Measurements from ENCODE around the gene CDC42EP3. TPM values are rescaled to one million over a fixed set of nuclear protein-coding genes. Genes with fewer than 3 reads are reported as not detected.

The CDC42EP3 gene
- total RNA-seq, 1 experiment from 2014 or later: 50.8 TPM

GRCh38 chr2:37657471-37657870 is 14.0 kb downstream of the CDC42EP3 start:
- Histone ChIP-seq H3K9me3 (replicated peaks) (no peaks in the 10 kb centered on the region), H3K36me3 (peaks cover 62% of the 10 kb centered on the region), H3K27me3 (replicated peaks) (no peaks in the 10 kb centered on the region), H3K4me3 (no peak overlapping the region), H3K27ac (peak overlapping the region; percentile 95), H3K4me1 (replicated peaks) (peaks cover 76% of the 10 kb centered on the region)
- DNase-seq (ENCODE audit: low read depth in 1 of 2, low spot score in 2 of 2): no peak

GRCh38 chr2:37656512-37657423 is 14.7 kb downstream of the CDC42EP3 start:
- peak overlapping the region; percentile 95 for H3K27ac ChIP-seq
- peaks cover 59% of the 10 kb centered on the region for H3K36me3 ChIP-seq
- peak; percentile 71 to 83 for DNase-seq (ENCODE audit: low read depth in 1 of 2, low spot score in 2 of 2)

GRCh38 chr2:37654932-37655841 is 16.3 kb downstream of the CDC42EP3 start:
- 0 out of 2 replicates have a peak overlapping the region, but pooled peaks have one; percentile 18 for H3K27ac ChIP-seq
- no peaks in the 10 kb centered on the region for H3K27me3 ChIP-seq (replicated peaks)
- no peaks in the 10 kb centered on the region for H3K9me3 ChIP-seq (replicated peaks)
- peaks cover 82% of the 10 kb centered on the region for H3K4me1 ChIP-seq (replicated peaks)
- no peak overlapping the region for H3K4me3 ChIP-seq
- DNase-seq (ENCODE audit: low read depth in 1 of 2, low spot score in 2 of 2): no peak
- peaks cover 64% of the 10 kb centered on the region for H3K36me3 ChIP-seq

More at GRCh38 chr2:37656512-37657423, 14.7 kb downstream of the CDC42EP3 start:
- peaks cover 81% of the 10 kb centered on the region for H3K4me1 ChIP-seq (replicated peaks)
- H3K27me3 ChIP-seq (replicated peaks): no peaks in the 10 kb centered on the region
- H3K4me3 ChIP-seq: no peak overlapping the region
- no peaks in the 10 kb centered on the region for H3K9me3 ChIP-seq (replicated peaks)

GRCh38 chr2:37654419-37654818 is 17.0 kb downstream of the CDC42EP3 start:
- peaks cover 60% of the 10 kb centered on the region for H3K36me3 ChIP-seq

GRCh38 chr2:37653805-37654378 is 17.6 kb downstream of the CDC42EP3 start:
- no peak for DNase-seq (ENCODE audit: low read depth in 1 of 2, low spot score in 2 of 2)
- H3K9me3 ChIP-seq (replicated peaks): no peaks in the 10 kb centered on the region
- peaks cover 60% of the 10 kb centered on the region for H3K36me3 ChIP-seq
- no peaks in the 10 kb centered on the region for H3K27me3 ChIP-seq (replicated peaks)
- peaks cover 70% of the 10 kb centered on the region for H3K4me1 ChIP-seq (replicated peaks)
- no peak overlapping the region for H3K4me3 ChIP-seq
- H3K27ac ChIP-seq: no peak overlapping the region

More at GRCh38 chr2:37654419-37654818, 17.0 kb downstream of the CDC42EP3 start:
- Histone ChIP-seq H3K9me3 (replicated peaks) (no peaks in the 10 kb centered on the region), H3K27me3 (replicated peaks) (no peaks in the 10 kb centered on the region), H3K4me3 (no peak overlapping the region), H3K27ac (no peak overlapping the region), H3K4me1 (replicated peaks) (peaks cover 74% of the 10 kb centered on the region)
- DNase-seq (ENCODE audit: low read depth in 1 of 2, low spot score in 2 of 2): no peak

GRCh38 chr2:37653093-37653492 is 18.3 kb downstream of the CDC42EP3 start:
- peaks cover 61% of the 10 kb centered on the region for H3K36me3 ChIP-seq

GRCh38 chr2:37652199-37652640 is 19.2 kb downstream of the CDC42EP3 start:
- Histone ChIP-seq H3K36me3 (peaks cover 64% of the 10 kb centered on the region), H3K4me3 (no peak overlapping the region), H3K27ac (peak overlapping the region; percentile 3; the same call in 1 of the 2 replicates), H3K4me1 (replicated peaks) (peaks cover 62% of the 10 kb centered on the region), H3K27me3 (replicated peaks) (no peaks in the 10 kb centered on the region), H3K9me3 (replicated peaks) (no peaks in the 10 kb centered on the region)
- peak; percentile 71 to 83 for DNase-seq (ENCODE audit: low read depth in 1 of 2, low spot score in 2 of 2)

More at GRCh38 chr2:37653093-37653492, 18.3 kb downstream of the CDC42EP3 start:
- Histone ChIP-seq H3K4me3 (no peak overlapping the region), H3K9me3 (replicated peaks) (no peaks in the 10 kb centered on the region), H3K27ac (peak overlapping the region; percentile 3; the same call in 1 of the 2 replicates), H3K4me1 (replicated peaks) (peaks cover 70% of the 10 kb centered on the region), H3K27me3 (replicated peaks) (no peaks in the 10 kb centered on the region)
- no peak for DNase-seq (ENCODE audit: low read depth in 1 of 2, low spot score in 2 of 2)

GRCh38 chr2:37650548-37651093 is 20.8 kb downstream of the CDC42EP3 start:
- no peak overlapping the region for H3K27ac ChIP-seq
- no peak overlapping the region for H3K4me3 ChIP-seq
- DNase-seq (ENCODE audit: low read depth in 1 of 2, low spot score in 2 of 2): no peak
- H3K27me3 ChIP-seq (replicated peaks): no peaks in the 10 kb centered on the region
- H3K36me3 ChIP-seq: peaks cover 71% of the 10 kb centered on the region
- H3K9me3 ChIP-seq (replicated peaks): no peaks in the 10 kb centered on the region
- peaks cover 52% of the 10 kb centered on the region for H3K4me1 ChIP-seq (replicated peaks)

- Histone ChIP-seq H3K27ac (no peak overlapping the region), H3K36me3 (peaks cover 71% of the 10 kb centered on the region), H3K4me1 (replicated peaks) (peaks cover 51% of the 10 kb centered on the region)
Measured at GRCh38 chr2:37649518-37649917, 21.9 kb downstream of the CDC42EP3 start.

GRCh38 chr2:37648331-37649011 is 23.0 kb downstream of the CDC42EP3 start:
- DNase-seq (ENCODE audit: low read depth in 1 of 2, low spot score in 2 of 2): no peak
- no peak overlapping the region for H3K27ac ChIP-seq
- H3K9me3 ChIP-seq (replicated peaks): no peaks in the 10 kb centered on the region
- no peaks in the 10 kb centered on the region for H3K27me3 ChIP-seq (replicated peaks)
- peaks cover 43% of the 10 kb centered on the region for H3K4me1 ChIP-seq (replicated peaks)
- H3K4me3 ChIP-seq: no peak overlapping the region
- H3K36me3 ChIP-seq: peaks cover 74% of the 10 kb centered on the region

More at GRCh38 chr2:37649518-37649917, 21.9 kb downstream of the CDC42EP3 start:
- Histone ChIP-seq H3K27me3 (replicated peaks) (no peaks in the 10 kb centered on the region), H3K4me3 (no peak overlapping the region), H3K9me3 (replicated peaks) (no peaks in the 10 kb centered on the region)
- no peak for DNase-seq (ENCODE audit: low read depth in 1 of 2, low spot score in 2 of 2)

GRCh38 chr2:37647971-37648330 is 23.5 kb downstream of the CDC42EP3 start:
- Histone ChIP-seq H3K27me3 (replicated peaks) (no peaks in the 10 kb centered on the region), H3K4me1 (replicated peaks) (peaks cover 39% of the 10 kb centered on the region), H3K27ac (no peak overlapping the region), H3K4me3 (no peak overlapping the region), H3K36me3 (peaks cover 74% of the 10 kb centered on the region), H3K9me3 (replicated peaks) (no peaks in the 10 kb centered on the region)
- DNase-seq (ENCODE audit: low read depth in 1 of 2, low spot score in 2 of 2): no peak

- no peaks in the 10 kb centered on the region for H3K9me3 ChIP-seq (replicated peaks)
- peaks cover 43% of the 10 kb centered on the region for H3K4me1 ChIP-seq (replicated peaks)
- peak overlapping the region; percentile 22 for H3K27ac ChIP-seq
- H3K4me3 ChIP-seq: no peak overlapping the region
- no peaks in the 10 kb centered on the region for H3K27me3 ChIP-seq (replicated peaks)
- peaks cover 83% of the 10 kb centered on the region for H3K36me3 ChIP-seq
- DNase-seq (ENCODE audit: low read depth in 1 of 2, low spot score in 2 of 2): peak in 1 of 2 experiments; percentile 51
Measured at GRCh38 chr2:37645836-37646235, 25.6 kb downstream of the CDC42EP3 start.
